Liver (tissue), 9 donors: ENCODE measurements around the gene RTP1. TPM values are rescaled to one million over a fixed set of nuclear protein-coding genes. Genes with fewer than 3 reads are reported as not detected.

ENCODE experiments used
- DNase-seq: peaks from one replicate; pipeline ENCODE4 v3.0.0-alpha.2; 2017; ENCODE audit warnings: low spot score
- H3K27ac ChIP-seq, 2 donors: one replicate each; pipeline ENCODE4 v1.7.0; 2013; ENCODE audit warnings: inconsistent platforms in 2 of 2, low read length in 2 of 2, control low read depth in 1 of 2, low read depth in 1 of 2, mild to moderate bottlenecking in 1 of 2
- H3K27me3 ChIP-seq, 4 donors: one replicate each; pipeline versions ENCODE4 v1.6.1 to v1.7.0; 2013; ENCODE audit warnings: low read length in 3 of 4, inconsistent platforms in 1 of 4, mild to moderate bottlenecking in 1 of 4, moderate library complexity in 1 of 4; ENCODE audit not compliant: control insufficient read depth in 4 of 4, insufficient read depth in 4 of 4
- H3K36me3 ChIP-seq, 4 donors: one replicate each; pipeline versions ENCODE4 v1.6.1 to v1.7.0; 2013; ENCODE audit warnings: low read length in 3 of 4, mild to moderate bottlenecking in 3 of 4, low read depth in 1 of 4, moderate library complexity in 1 of 4; ENCODE audit not compliant: control insufficient read depth in 4 of 4, insufficient read depth in 3 of 4
- H3K4me1 ChIP-seq, 4 donors: one replicate each; pipeline versions ENCODE4 v1.6.1 to v1.7.0; 2013; ENCODE audit warnings: low read length in 3 of 4, mild to moderate bottlenecking in 3 of 4, moderate library complexity in 1 of 4; ENCODE audit not compliant: control insufficient read depth in 4 of 4, insufficient read depth in 4 of 4
- H3K4me3 ChIP-seq, 3 donors: one replicate each; pipeline versions ENCODE4 v1.6.1 to v1.7.0; 2013; ENCODE audit warnings: low read length in 3 of 3, control low read depth in 1 of 3, low read depth in 1 of 3, mild to moderate bottlenecking in 1 of 3
- H3K9ac ChIP-seq, 2 donors: one replicate each; pipeline ENCODE4 v1.7.0; 2013; ENCODE audit warnings: low read length in 2 of 2, mild to moderate bottlenecking in 2 of 2, moderate library complexity in 2 of 2, control low read depth in 1 of 2, low read depth in 1 of 2
- H3K9me3 ChIP-seq, 4 donors: one replicate each; pipeline versions ENCODE4 v1.6.1 to v1.7.0; 2013; ENCODE audit warnings: low read length in 3 of 4; ENCODE audit not compliant: control insufficient read depth in 4 of 4
- EGR1 ChIP-seq, 2 donors: IDR thresholded peaks; 2 replicates each; pipeline ENCODE4 v1.6.1; 2016 to 2018; ENCODE audit warnings: antibody characterized with exemption in 2 of 2, low read depth in 2 of 2
- FOXA1 ChIP-seq: IDR thresholded peaks from 2 replicates; pipeline ENCODE4 v1.6.1; 2016; ENCODE audit warnings: antibody characterized with exemption
- FOXA2 ChIP-seq: IDR thresholded peaks from 2 replicates; pipeline ENCODE4 v1.6.1; 2016; ENCODE audit warnings: antibody characterized with exemption
- GABPA ChIP-seq, 2 donors: IDR thresholded peaks in 1 of 2; conservative IDR thresholded peaks in 1 of 2; 2 replicates each; pipeline ENCODE4 v1.6.1; 2016; ENCODE audit warnings: antibody characterized with exemption in 2 of 2, mild to moderate bottlenecking in 1 of 2, moderate library complexity in 1 of 2
- HNF4G ChIP-seq: IDR thresholded peaks from 2 replicates; pipeline ENCODE4 v1.6.1; 2016; ENCODE audit warnings: antibody characterized with exemption
- JUND ChIP-seq, 2 donors: IDR thresholded peaks; 2 replicates each; pipeline ENCODE4 v1.6.1; 2016; ENCODE audit warnings: antibody characterized with exemption in 2 of 2
- NR2F2 ChIP-seq: IDR thresholded peaks from 2 replicates; pipeline ENCODE4 v1.6.1; 2016; ENCODE audit warnings: antibody characterized with exemption
- RAD21 ChIP-seq, 2 donors: IDR thresholded peaks; 2 replicates each; pipeline ENCODE4 v1.6.1; 2016; ENCODE audit warnings: antibody characterized with exemption in 2 of 2, mild to moderate bottlenecking in 2 of 2
- RXRA ChIP-seq, 2 donors: IDR thresholded peaks; 2 replicates each; pipeline ENCODE4 v1.6.1; 2017 to 2018; ENCODE audit warnings: antibody characterized with exemption in 2 of 2, mild to moderate bottlenecking in 1 of 2
- SP1 ChIP-seq: IDR thresholded peaks from 2 replicates; pipeline ENCODE4 v1.6.1; 2018; ENCODE audit warnings: antibody characterized with exemption, mild to moderate bottlenecking
- YY1 ChIP-seq: IDR thresholded peaks from 2 replicates; pipeline ENCODE4 v1.6.1; 2016; ENCODE audit warnings: antibody characterized with exemption, mild to moderate bottlenecking
- ZBTB33 ChIP-seq: IDR thresholded peaks from 2 replicates; pipeline ENCODE4 v1.6.1; 2016; ENCODE audit warnings: antibody characterized with exemption
- WGBS: extraction: QIAGEN DNeasy Blood & Tissue Kit; methylation state at CpG from one replicate; pipeline ENCODE4 v1.1.7; 2013; 5-methylcytosine and 5-hydroxymethylcytosine counted together
- polyA plus RNA-seq, 2 donors: library from polyadenylated mRNA; stranded (reverse) in 1 of 2; unstranded in 1 of 2; fragments of 200-250 nt in 1 of 2; fragments of >200 nt in 1 of 2; fragmentation: Nextera tagmentation in 1 of 2; extraction: Ambion mirVana in 1 of 2; gene quantifications; one replicate each; pipeline versions ENCODE4 v1.2.1 to v1.2.3, GENCODE V29; 2013 to 2015
- total RNA-seq, 2 donors: library from RNA; depleted of rRNA; stranded (reverse); fragments of >200 nt; gene quantifications; one replicate each; pipeline ENCODE4 v1.2.3, GENCODE V29; 2014
- TF ChIP-seq, protein P1 (sequence below): fragments of 150-350 bp; IDR thresholded peaks from 2 replicates; pipeline ENCODE4 v1.5.1; 2017; ENCODE audit warnings: improper control_type of control experiment, low read depth, low read length; ENCODE audit not compliant: missing input control
- TF ChIP-seq, protein P2 (sequence below): IDR thresholded peaks from 2 replicates; pipeline ENCODE4 v1.6.1; 2016; ENCODE audit warnings: antibody characterized with exemption
- TF ChIP-seq, protein P3 (sequence below): IDR thresholded peaks from 2 replicates; pipeline ENCODE4 v1.6.1; 2016; ENCODE audit warnings: antibody characterized with exemption
- TF ChIP-seq, protein P4 (sequence below): IDR thresholded peaks from 2 replicates; pipeline ENCODE4 v1.6.1; 2016; ENCODE audit warnings: antibody characterized with exemption, mild to moderate bottlenecking
- donor health status: healthy.
- donor health status: healthy.
- donor health status: healthy.
- donor health status: healthy.
- donor health status: healthy.

RTP1 gene
- total and polyA plus RNA-seq, 4 donors: not detected

- no peak overlapping the region for H3K27ac ChIP-seq
- no peaks in the 10 kb centered on the region for H3K36me3 ChIP-seq
- no peaks in the 10 kb centered on the region for H3K9me3 ChIP-seq
- H3K27me3 ChIP-seq: no peaks in the 10 kb centered on the region
- H3K9ac ChIP-seq: no peak overlapping the region
- no peaks in the 10 kb centered on the region for H3K4me1 ChIP-seq
- DNase-seq: no peak
- no peak overlapping the region for H3K4me3 ChIP-seq
- TF ChIP-seq, protein P1, sequence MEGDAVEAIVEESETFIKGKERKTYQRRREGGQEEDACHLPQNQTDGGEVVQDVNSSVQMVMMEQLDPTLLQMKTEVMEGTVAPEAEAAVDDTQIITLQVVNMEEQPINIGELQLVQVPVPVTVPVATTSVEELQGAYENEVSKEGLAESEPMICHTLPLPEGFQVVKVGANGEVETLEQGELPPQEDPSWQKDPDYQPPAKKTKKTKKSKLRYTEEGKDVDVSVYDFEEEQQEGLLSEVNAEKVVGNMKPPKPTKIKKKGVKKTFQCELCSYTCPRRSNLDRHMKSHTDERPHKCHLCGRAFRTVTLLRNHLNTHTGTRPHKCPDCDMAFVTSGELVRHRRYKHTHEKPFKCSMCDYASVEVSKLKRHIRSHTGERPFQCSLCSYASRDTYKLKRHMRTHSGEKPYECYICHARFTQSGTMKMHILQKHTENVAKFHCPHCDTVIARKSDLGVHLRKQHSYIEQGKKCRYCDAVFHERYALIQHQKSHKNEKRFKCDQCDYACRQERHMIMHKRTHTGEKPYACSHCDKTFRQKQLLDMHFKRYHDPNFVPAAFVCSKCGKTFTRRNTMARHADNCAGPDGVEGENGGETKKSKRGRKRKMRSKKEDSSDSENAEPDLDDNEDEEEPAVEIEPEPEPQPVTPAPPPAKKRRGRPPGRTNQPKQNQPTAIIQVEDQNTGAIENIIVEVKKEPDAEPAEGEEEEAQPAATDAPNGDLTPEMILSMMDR: no peak
- TF ChIP-seq HNF4G: no peak
- WGBS: 94% methylated on average over 7 of the region's 7 CpGs
Measured at GRCh38 chr3:187181454-187182170, 15.7 kb upstream of the RTP1 start.

GRCh38 chr3:187183210-187183862 is 13.9 kb upstream of the RTP1 start:
- no peak overlapping the region for H3K9ac ChIP-seq
- no peaks in the 10 kb centered on the region for H3K36me3 ChIP-seq
- no peak overlapping the region for H3K4me3 ChIP-seq
- no peak for TF ChIP-seq FOXA2
- TF ChIP-seq JUND (IDR thresholded peaks at IDR 0.05): no peak
- no peak for TF ChIP-seq SP1
- TF ChIP-seq, protein P1: no peak
- TF ChIP-seq RXRA (IDR thresholded peaks at IDR 0.05): no peak
- no peak for TF ChIP-seq GABPA (IDR thresholded peaks at IDR 0.05 in 1 of 2, conservative IDR thresholded peaks at IDR 0.05 in 1 of 2)
- no peak for TF ChIP-seq ZBTB33
- no peak for TF ChIP-seq EGR1 (IDR thresholded peaks at IDR 0.05; ENCODE audit: low read depth in 2 of 2)
- TF ChIP-seq, protein P2, sequence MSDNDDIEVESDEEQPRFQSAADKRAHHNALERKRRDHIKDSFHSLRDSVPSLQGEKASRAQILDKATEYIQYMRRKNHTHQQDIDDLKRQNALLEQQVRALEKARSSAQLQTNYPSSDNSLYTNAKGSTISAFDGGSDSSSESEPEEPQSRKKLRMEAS: no peak
- no peak for TF ChIP-seq NR2F2
- TF ChIP-seq, protein P3, sequence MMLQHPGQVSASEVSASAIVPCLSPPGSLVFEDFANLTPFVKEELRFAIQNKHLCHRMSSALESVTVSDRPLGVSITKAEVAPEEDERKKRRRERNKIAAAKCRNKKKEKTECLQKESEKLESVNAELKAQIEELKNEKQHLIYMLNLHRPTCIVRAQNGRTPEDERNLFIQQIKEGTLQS: no peak
- TF ChIP-seq, protein P4, sequence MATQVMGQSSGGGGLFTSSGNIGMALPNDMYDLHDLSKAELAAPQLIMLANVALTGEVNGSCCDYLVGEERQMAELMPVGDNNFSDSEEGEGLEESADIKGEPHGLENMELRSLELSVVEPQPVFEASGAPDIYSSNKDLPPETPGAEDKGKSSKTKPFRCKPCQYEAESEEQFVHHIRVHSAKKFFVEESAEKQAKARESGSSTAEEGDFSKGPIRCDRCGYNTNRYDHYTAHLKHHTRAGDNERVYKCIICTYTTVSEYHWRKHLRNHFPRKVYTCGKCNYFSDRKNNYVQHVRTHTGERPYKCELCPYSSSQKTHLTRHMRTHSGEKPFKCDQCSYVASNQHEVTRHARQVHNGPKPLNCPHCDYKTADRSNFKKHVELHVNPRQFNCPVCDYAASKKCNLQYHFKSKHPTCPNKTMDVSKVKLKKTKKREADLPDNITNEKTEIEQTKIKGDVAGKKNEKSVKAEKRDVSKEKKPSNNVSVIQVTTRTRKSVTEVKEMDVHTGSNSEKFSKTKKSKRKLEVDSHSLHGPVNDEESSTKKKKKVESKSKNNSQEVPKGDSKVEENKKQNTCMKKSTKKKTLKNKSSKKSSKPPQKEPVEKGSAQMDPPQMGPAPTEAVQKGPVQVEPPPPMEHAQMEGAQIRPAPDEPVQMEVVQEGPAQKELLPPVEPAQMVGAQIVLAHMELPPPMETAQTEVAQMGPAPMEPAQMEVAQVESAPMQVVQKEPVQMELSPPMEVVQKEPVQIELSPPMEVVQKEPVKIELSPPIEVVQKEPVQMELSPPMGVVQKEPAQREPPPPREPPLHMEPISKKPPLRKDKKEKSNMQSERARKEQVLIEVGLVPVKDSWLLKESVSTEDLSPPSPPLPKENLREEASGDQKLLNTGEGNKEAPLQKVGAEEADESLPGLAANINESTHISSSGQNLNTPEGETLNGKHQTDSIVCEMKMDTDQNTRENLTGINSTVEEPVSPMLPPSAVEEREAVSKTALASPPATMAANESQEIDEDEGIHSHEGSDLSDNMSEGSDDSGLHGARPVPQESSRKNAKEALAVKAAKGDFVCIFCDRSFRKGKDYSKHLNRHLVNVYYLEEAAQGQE: no peak
- no peak for TF ChIP-seq RAD21 (IDR thresholded peaks at IDR 0.05)
- no peak for TF ChIP-seq FOXA1
- no peak for TF ChIP-seq YY1
- 87% methylated on average over 7 of the region's 7 CpGs for WGBS
- no peak overlapping the region for H3K27ac ChIP-seq
- no peaks in the 10 kb centered on the region for H3K4me1 ChIP-seq
- H3K9me3 ChIP-seq: no peaks in the 10 kb centered on the region
- no peak for DNase-seq
- no peaks in the 10 kb centered on the region for H3K27me3 ChIP-seq
